HG03354 (cell line): ENCODE results near the gene ALDH3B2.
"Not testable (repeated sequence)": the region's sequence is repeated elsewhere in the genome, so short reads cannot be mapped to it uniquely, and the experiment has no call there.

Source experiments
- ATAC-seq: cut with Tn5 transposase; IDR thresholded peaks from one replicate; pipeline ENCODE4 v1.9.1; 2021; ENCODE audit warnings: mild to moderate bottlenecking; ENCODE audit not compliant: unreplicated experiment, poor library complexity, severe bottlenecking

Gene ALDH3B2

DNA sequence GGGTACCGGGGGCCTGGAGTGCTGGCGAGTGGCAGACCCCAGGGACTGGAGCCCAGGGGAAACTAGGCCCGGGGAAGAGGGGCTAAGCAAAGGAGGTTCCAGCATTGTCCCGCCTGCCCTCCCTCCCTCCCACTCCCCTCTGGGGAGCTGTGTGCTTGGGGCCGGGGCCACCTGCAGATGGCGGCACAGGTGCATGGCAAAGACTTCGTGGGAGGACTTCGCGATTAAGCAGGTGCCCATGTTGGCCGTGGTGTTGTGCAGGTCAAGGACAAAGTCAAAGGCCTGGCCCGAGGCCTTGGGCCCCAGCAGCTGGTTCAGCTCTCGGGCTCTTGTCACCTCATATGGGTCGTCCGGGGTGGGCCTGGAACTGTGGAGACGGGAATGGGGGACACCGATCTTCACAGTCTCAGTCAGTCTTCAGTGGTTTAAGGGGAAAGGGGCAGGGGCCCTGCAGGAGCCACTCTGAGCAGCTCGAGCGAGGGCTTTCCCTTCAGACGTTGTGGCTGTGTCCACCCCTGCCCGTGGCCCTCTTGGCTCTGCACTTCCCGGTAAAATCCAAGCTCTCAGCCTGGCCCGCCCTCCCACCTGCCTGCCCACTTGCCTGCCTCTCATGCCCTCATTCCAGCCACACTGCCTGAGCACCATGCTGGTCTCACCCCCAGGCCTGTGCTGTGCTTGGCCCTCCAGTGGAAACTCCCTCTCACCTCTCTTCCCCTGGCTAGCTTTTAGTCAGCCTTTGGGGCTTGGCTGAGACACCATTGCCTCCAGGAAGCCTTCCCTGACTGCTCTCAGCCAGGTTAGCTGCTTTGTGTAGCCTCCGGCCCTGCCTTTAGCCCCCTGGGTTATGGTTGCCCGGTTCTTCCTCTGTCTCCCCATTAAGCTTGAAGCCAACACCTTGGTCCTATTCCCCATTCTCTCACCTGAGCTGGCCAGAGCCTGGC is 28.6 kb downstream of the ALDH3B2 start:
- ATAC-seq, result no peak

DNA sequence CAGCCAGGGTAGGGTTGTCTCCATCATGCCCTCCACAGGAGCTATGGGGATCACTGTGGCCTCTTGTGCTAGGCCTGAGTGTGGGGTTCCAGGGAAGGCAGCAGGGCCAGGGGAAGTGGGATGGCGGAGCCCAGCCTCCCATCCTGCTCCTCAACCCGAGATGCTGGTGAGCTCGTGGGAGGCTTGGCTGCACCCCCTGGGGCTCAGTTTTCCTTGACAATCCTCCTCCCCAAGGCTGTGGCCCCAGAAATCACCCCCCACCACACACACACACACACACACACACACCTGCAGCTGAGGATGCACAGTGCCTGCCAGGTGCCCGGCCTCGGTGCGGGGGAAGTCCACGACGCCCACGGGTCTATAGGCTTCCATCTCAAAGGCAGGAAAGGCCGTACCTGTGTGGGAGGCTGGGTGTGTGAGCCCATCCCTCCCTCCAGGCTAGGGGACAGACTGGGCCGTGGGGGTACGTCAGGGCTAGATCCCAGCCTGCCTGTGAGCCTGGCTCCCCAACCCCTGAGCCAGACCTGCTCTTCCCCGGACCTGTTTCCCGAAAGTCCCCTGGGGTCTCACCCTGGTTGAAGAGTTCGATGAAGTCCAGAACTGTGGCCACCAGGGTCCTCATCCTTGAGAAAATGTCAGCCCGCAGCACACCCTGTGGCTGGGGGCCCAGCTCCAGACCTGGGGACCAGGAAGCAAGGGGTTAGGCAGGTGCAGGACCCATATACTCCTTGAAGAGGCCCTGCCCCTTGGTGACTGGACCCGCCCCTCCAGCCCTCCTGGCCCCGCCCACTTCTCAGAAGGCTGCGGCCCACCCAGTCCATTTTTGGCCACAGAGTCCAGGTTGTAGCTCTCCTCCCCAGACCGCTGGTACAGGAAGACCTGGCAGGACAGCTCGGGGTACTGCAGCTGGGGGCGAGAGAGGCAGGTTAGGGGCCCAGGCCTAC is 29.7 kb downstream of the ALDH3B2 start:
- no peak for ATAC-seq

DNA sequence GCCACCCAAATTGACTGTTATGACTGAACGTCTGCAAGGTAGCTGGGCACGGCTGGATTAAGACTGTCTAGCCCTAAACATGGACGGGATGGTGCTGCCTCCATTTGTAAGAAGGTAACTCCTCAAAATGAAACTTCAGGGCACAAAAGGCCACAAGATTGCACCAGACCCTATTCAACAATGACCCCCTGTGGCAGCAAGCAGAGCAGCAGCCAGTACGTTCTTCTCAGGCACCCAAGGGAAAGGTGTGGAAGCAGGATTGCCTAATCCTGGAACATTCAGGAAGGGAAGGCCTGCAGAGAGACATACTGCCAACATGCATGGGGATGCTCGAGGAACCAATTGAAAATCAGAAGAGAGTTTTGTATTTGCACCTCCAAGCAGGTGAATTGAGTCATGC is 30.4 kb downstream of the ALDH3B2 start:
- no peak for ATAC-seq

DNA sequence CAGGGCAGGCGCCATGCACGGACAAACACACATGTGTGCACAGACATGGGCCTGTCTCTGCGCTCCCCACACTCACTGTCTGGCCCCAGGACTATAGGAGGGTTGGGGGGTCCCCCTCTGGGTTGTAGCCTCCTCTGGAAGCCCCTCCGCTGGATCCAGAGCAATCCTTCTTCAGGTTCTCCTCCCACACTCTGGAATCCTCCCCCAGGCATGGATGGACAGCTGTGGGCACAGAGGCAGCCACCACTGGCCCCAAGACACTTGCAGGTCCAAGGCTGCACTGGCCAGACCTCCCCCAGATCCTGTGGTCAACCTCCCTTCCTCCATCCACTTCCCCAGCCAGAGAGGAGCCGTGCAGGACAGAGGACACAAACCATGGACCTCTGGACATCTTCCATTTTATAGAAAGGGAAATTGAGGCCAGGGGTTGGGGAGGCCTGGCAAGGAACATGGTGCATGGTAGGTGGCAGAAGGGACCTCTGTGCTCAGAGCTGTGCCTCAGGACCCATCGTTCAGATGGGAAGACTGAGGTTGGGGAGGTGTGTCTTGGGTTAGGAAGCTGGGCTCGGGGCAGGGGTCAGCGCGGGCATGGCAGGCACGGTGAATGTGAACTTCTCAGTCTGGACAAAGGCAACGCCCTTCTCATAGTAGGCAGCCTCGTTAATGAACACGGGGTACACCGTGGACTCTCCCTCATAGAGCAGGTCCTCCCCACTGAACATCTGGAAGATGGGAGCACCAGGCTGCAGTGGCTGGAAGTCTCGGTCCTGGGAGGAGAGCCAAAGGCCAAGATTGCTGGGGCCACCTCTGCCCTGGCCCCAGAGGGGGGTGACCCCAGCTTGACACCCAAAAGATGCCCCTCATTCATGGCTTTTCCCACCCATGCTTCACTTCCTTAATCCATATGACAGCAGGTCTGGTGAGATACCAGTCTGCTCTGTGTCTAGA is 32.0 kb downstream of the ALDH3B2 start:
- no peak for ATAC-seq

DNA sequence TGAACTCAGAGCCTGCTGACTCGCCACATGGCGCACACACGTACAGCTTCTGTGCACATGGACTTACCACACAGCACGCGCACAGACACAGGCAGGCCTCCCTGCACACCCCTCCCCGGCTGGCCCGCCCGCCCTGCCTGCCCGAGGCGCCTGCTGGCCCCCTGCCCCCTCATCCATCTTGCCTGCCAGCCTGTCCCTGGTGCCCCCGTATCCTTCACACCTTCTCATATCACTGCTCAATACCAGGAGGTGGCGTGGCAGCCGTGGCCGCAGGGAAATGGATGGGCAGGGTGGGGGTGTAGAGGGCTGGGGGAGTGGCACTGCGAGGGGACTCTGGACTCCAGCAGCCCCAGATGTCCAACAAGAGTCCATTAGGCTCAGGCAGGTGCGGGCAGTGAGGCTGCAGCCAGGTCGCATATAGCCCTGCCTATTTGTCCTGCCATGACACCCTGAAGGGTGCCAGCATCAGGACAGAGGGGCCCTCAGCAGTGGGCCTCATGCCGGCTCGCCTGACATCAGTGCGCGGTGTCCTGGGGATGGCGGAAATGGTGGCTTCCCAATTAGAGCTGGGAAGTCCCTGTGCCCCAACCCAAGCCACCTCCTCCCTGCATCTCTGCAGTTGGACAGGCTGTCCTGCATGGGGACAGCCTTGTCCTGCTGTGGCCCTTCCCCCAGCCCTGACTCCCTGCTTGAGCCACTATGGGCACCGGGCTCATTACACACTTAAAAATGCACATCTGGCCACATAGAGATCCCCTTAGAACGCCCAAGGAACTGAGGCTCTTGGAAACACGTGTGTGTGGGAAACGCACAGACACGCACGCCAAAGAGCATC is 32.9 kb downstream of the ALDH3B2 start:
- ATAC-seq, result no peak

DNA sequence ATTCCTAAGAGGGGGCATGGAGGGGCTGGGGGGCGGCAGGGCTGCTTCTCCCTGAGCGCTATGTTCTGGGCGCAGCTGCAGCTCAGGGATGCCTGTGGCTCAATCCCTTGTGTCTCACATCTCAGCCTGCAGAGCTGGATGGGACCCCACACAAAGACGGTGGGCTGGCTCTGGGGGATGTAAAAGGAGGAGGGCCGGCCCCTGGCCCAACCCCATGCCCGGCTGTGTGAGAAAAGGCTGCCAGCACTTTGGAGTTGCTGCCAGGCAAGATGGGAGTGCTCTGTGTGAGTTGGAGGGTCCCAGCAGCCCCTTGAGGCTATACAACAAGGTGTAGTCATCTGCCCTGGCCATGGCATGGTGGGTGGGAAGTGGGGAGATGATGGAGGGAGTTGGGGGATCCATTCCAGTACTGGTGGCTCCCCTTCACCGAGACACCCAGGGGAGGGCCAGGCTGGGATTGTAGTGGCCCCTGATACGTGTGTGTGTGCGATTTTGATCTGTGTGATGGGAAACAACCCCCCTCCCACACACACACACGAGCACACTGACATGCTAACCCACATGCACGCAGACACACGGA is 33.6 kb downstream of the ALDH3B2 start:
- no peak for ATAC-seq

DNA sequence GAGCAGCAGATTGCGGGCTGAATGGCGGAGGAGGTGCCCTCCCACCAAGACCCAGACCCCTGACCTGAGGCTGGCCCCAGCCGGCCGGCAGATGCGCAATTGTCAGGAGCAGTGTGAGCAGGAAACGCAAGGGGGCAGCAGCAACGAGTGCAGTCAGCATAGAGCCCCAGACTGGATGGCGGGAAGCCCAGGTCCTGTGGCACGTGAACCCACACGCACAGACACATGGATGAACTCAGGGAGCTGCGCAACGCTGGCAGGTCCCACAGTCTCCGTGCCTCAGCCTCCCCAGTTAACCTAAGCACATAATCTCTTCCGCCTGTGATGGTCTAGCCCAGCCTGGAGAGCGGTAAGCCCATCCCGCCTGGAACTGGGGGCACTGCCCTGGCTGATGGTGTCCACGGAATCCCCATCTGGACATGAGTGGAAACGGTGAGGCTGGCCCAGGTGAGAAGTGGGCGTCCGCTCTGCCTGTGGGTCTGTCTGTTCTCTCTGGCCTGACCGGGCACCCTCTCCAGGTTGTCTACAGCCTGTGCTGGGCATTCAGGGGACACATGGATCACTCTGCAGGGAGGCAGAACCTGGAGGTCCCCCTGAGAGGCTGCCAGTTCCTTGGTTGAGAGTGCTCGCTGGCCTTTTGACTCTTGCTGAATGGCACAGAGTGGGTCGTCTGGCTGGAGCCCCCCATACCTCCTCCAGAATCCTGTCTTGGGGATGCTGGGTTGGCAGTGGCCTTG is 34.2 kb downstream of the ALDH3B2 start:
- no peak for ATAC-seq

DNA sequence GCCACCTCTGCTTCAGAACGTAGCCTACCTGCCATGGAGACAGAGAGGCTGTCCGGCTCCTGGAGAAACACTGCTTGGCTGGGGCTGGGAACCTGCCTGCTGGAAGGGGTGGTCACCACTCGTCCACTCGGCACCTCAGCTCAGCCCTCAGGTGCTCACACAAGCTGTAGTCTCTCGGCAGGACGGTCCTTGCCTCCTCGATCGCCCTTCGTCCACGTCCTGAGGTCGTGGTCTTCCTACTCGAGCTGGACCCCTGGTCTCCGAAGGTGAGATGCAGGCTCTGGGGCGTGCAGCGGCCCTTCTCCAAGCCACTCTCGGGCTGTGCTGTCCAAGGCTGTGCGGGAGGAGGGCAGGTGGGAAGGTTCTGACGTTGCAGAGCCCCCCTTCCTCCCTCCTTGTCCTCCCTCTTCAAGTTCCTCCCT is 35.0 kb downstream of the ALDH3B2 start, which contains the start of gene TBX10:
Gene TBX10 (minus strand): TSS at position 326 of the 422 bp plus-strand sequence. CDS start 291 bp downstream, at position 35.
- ATAC-seq, result no peak

DNA sequence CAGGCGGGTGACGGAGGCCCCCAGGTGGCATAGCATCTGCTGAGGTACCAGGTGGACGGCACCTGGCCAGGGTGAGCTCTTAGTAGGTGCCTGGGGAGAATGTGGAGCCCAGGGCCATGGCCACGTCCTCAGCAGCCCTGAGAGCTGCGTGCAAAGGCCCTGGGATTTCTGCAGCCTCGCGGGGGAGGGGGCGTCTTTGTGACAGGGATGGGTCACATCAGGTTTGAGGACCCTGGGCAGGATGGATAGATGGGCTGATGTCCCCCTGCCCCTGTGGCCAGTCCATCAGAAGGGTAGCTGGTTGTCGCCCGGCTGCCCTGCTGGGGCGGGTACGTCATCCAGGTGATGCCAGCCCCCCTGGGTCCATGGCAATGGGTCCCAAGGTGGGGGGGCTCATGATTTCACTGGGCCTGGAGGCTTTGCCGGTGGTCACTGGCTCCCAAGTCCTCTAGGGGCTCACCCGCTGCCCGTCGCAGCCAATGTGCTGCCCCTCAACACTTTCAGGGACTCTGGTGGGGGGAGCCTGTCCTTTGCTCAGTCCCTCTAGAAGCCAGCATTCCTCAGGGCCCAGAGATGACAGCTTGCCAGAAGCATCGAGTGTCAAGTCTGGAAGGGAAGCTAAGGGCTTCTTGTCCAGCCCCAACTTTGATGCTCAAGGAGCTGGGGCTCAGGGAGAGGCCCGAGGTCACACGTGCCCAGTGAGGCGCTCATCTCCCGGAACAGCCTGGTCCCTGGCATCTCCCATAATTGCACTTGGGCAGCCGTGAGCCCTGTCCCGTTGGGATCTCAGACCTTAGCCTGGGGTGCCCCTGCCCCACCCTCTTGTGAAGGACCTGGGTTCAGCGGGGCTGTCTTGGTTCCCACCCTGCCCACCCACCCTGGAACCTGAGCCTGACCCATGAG is 35.6 kb downstream of the ALDH3B2 start:
- no peak for ATAC-seq

DNA sequence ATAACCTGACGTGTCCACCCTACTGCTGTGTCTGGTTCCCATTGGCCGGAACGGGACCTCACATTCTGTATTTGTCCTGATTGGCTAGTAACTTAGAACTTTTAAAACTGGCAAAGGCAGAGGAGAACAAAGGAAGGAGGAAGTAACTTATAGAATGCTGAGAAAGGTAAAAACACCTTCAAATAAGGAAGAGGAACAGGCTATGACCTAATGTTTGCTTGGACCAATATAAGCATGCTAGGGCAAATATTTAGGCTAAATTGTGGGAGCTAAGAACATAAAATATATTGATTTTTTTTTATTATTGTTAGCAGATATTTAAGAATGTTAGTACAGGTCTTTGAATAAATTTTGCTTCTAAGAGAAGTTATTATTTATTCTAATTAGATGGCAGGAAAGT is 37.0 kb downstream of the ALDH3B2 start:
- not testable (repeated sequence) for ATAC-seq

DNA sequence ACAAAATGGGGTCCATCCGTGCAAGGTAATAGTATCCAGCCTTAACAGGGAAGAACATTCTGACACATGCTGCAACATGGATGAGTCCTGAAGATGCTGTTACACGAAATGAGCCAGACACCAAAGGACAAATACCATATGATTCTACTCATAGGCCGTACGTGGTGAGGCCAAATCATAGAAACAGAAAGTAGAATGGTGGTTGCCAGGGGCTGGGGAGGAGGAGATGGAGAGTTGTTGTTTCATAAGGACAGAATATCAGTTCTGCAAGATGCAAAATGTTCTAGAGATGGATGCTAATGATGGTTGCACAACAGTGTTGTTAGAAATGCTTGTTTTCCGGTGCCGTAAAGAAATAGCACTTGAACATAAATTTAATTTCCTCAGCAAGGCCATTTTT is 37.5 kb downstream of the ALDH3B2 start:
- ATAC-seq, result no peak

DNA sequence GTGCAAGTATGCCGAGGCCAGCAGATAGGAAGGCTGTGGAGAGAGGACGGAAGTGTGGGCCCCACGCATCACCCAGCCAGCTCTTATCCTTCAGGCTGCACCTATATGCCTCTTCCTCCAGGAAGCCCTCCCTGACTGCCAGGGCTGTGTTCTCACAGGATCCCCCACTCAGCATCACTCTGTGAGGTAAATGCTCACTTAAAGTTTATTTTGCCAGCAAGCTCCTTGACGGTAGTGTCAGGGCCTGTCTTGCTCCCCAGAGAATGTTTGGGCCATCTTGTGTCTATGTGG is 39.2 kb downstream of the ALDH3B2 start:
- ATAC-seq, result no peak

DNA sequence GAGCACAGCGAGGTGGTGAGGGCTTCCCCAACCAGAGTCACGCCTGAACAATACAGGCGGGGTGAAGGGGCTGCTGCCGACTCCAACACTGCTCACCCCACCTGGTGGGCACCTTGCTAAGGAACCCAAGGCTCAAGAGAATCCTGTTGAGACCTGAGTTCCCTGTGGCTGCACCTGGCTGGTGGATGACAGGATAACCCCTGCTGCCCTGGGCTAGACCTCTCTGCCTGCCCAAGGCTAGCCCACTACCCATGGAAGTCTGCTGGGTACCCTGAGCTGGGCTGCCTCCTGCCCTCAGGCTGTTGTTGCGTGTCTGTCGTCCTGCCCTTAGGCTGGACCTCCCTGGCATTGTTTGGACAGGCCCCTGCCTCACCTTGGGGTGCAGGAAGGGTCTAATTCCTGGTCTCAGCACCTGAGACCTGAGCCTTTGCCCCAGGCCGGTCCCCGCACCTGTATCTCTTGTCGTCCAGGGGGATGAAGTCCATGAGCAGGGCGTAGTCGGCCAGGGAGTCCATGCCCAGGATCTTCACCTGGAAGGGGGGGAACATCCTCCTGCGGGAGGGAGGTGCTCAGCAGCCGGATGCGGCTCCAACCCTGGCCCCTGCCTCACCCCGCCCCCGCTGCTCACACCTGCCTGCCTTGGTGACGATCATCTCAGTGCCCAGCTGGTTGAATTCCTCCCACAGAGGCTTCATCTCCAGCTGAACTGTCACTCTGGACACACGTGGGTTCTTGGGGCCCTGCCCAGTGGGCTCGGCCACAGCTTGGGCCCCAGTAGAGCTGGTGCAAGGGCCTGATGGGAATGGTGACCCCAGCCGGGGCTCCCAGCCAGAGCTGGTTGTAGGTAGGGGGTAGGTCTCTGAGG is 39.8 kb downstream of the ALDH3B2 start:
- ATAC-seq, result no peak

DNA sequence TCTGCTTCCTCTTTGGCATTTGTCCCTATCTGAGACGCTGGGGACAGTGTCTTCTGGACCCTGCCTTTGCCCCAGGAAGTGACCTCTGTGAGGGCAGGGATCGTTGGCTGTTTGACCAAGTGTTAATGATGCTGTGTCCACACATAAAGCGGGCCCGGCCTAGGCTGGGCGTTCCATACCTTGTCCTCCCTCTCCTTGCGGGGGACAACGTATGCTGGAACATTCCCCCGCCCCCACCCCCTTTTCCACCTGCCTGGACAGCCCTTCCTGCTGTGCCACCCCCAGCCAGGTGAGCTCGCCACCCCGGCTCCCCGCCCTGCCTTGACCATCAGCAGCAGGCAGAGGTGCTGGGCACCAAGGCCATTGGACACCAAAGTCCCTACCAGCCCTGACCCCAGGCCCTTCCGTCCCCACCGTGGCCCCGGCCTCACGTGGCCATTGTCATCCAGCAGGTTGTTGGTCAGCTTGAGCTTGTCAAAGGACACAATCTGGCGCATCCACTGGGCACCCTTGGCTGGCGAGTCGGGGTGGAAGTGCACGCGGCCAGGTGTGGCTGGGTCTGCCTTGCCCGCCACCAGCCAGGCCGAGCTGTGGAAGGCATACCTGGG is 40.6 kb downstream of the ALDH3B2 start:
- no peak for ATAC-seq

DNA sequence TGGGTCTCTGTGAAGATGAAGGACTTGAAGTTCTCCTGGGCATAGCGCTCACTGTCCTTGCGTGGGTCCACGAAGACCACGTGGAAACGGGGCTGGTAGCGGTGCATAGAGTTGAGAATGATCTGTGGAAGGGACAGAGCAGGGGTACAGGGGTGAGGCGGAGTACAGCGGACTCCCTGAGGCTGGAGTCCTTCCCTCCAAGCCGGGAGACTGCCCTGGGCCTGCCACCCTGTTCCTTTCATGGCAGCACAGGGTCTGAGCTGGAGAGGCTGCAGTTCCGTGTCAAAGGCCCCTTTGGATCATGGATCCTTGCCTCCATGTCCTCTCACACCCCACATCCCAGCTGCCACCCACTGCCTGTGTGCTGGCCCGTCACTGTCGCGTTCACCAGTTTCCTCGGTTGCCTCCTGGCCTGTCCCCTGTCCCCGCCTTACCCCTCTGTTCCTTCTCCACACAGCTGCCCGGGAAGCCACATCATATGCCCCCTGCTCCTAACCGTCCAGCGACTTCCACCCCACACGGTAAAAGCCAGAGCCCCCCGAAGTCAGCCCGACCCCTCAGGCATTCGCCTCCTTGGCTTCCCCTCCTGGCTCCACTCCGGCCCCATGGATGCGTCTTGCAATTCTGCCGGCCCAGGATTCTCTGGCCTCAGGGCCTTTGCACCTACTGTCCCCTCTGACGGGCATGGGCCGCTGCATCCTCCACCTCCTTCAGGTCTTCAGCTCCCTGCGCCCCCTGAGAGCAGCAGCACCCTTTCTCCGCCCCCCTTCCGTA is 41.3 kb downstream of the ALDH3B2 start:
- no peak for ATAC-seq
